HG03060 (cell line): ENCODE data around the gene SPTLC1.

Experiments
- ATAC-seq: cut with Tn5 transposase; IDR thresholded peaks from one replicate; pipeline ENCODE4 v1.9.1; 2021; ENCODE audit warnings: low read depth, moderate number of reproducible peaks; ENCODE audit not compliant: unreplicated experiment

The SPTLC1 gene

DNA sequence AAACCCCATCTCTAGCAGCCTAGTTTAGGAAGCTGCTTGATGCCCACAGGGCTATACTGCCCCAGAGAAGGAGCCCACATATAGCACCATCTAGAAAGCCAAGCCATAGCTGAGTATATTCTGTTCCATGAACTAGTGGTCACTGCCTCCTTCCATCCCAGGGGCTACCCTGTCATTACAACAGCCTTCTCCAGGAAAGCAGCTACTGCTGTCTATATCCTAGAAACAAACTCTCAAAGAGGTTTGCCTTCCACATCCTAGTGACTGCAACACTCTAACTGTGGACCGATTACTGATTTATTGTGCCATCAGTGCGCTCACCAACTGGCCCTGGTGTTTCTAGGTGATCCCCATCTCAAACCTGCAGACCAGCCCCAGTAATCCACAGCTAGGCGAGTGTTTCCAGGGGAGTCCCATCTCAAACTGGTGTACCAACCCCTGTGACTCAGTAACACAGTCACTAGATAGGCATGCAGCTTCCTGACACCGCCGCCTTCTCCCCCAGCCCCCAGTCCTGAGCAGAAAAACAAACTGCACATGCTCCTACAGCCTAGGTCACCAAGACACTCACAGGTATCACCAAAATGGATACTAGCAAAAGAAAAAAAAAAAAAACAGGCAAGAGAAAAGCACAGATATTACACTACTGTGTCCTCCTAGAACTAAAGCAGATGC, 14.8 kb downstream of the SPTLC1 start:
- no peak for ATAC-seq

DNA sequence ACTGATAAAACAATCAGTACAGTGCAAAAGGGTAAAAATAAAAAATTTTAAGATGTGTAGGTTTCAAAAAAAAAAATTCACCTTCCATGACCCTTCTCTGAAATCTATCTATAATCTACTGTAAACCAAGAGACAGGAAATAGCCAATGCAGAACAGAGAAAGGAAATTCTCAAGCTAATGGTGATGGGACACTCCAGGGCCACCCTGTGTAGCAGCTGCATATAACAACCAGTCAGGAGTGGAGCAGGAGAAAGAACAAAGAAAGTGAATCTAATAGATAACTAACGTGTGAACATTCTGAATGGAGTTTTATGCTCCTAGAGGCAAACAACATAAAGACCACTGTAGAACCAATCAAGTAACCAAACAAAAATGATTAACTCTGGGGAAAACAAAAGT, 16.6 kb downstream of the SPTLC1 start:
- no peak for ATAC-seq

DNA sequence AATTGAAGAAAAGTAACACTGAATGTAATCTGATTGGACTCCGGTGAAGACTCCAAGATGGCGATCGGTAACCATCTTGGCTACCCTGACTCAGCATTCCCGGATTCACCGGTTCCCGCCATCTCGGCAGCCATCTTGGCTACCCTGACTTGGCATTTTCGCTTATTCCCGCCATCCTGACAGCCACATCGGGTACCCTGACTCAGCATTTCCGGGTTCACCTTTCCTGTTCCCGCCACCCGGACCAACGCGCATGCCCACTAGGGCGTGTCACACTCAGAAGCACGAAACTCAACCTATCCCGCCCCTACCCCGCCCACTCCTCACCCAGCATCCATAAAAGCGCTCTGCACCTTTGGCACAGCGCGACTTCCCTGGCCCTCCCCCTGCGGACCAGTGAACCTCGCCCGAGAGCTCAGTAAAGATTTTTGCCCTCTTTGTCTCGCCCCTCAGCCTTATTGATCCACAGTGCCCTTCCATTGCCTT, 17.2 kb downstream of the SPTLC1 start:
- no peak for ATAC-seq

DNA sequence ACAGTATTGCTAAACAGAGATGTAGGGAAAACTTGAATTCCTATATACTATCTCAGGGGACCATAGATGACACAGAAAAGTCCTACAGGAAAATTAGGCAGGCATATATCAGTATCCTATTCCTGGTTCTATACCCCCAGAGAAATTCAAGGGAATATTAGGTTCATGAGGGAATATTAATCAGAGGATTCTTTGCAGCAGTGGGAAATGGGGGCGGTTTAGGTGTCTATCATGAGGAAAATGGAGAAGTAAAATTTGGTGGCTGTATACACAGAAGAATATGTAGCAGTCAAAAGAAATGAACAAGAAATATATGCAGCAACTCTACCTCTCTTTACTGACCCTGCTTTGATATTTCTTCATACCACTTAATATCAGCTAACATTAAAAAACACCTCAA, 20.0 kb downstream of the SPTLC1 start:
- ATAC-seq = no peak

DNA sequence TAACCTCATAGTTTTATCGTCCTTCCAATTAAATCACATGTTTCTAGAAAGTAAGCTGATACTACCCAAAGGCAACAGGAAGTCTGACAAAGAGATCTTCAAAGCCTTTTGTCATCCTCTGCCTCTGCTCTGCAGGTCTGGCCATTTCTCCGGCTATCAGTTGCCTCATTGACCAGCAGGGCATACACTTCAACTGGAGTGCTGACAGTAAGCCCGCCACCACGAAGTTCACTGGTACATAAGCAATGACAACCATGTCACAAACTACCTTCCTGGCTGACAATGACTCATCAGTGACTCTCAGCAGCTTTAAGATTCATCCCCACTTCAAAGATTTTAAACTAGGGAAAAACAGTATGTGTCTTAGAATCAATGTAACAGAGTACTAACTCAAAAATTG, 20.6 kb downstream of the SPTLC1 start:
- no peak for ATAC-seq

DNA sequence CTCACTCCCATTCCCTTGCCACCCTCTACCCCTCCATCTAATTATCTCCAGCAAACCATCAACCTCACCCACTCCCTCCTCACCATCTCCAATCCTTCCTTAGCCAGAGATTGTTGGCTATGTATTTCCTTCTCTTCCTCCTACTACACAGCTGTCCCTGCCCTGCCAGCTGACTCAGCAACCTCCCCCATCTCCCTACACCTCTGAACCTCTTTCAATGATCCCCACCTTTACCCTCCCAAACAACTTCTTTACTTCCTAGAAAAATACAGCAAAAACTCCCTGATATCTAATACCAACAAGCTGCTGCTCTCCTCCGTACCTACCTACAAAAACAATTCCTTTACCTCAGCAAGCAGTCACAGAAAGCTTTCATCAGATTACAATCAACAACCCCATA, 37.3 kb downstream of the SPTLC1 start:
- no peak for ATAC-seq

DNA sequence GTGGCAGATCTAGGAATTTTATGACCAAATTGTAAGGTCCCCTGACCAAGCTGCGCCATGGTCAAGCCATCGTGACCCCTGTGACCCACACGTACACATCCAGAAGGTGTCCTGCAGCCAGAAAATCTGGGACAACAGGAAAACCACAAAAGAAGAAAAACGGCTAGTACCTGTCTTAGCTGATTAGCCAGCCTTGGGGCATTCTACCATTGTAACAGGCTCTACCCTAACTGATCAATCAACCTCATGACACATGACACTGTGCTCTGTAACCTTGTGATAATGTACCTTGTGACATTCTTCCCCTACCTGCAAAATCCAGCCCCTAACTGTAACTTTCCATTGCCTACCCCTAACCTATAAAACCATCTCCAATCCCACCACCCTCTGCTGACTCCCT, 43.6 kb downstream of the SPTLC1 start:
- ATAC-seq = no peak

DNA sequence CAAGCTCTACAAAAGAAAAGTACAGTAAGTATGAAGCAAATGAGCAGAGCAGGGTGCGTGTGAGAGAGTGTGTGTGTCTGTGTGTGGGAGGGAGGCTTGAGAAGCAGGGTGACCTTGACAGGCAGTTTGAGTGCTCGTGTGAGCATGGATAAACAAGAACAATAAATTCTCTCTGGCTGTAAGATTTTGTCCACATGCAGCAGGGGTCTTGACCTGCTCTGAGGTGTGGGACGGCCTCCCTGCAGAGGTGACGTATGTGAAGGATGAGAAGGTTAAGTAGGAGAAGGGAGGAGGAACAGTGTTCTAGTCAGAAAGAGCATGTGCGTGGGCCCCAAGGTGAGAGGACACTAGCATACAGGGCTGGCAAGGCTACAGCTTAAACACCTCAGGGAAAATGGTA, 49.0 kb downstream of the SPTLC1 start:
- ATAC-seq = no peak

DNA sequence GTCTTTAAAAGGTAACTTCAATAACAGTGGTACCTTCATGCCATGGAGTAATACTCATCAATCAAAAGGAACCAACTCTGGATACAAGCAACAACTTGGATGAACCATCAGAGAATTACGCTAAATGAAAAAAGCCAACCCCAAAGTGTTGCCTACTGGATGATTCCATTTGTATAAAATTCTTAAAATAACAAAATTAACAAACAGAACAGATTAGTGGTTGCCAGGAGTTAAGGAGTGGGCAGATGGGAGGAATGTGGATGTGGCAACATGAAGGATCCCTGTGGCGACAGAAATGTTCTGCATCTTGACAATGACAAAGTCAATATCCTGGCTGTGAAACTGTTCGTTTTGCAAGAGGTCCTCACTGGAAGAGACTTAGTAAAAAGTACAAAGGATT, 50.5 kb downstream of the SPTLC1 start:
- ATAC-seq = no peak

DNA sequence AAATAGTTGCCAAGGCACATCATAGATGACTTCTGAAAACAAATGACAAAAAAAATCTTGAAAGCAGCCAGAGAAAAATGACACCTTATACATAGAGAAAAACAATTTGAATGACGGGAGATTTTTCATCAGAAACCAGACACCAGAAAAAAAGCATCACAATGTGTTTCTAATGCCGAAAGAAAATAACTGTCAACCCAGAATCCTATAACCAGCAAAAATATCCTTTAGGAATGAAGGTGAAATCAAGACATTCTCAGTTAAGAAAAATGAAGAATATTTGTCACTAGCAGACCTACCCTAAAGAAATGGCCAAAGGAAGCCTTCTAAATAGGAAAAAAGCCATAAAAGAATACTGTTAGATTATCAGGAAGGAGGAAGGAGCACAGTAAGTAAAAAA, 54.0 kb downstream of the SPTLC1 start:
- no peak for ATAC-seq

DNA sequence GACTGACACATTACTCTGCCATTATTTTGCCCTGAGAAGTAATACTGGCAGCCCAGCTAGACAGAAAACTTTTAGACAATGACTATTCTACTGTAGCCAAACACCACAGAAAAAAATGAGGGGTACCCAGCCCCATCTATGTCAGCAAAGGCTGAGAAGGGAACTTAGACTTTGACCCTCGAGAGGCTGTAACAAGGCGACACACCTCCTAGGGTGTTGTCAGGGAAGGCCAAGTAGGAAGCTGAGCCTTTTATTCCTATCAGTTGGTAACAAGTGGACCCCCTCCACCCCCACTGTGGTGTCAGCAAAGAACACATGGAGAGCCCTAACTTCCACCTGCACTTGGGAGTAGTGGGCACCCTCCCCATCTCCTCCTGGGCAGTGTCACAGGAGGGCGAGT, 55.6 kb downstream of the SPTLC1 start:
- ATAC-seq = no peak

DNA sequence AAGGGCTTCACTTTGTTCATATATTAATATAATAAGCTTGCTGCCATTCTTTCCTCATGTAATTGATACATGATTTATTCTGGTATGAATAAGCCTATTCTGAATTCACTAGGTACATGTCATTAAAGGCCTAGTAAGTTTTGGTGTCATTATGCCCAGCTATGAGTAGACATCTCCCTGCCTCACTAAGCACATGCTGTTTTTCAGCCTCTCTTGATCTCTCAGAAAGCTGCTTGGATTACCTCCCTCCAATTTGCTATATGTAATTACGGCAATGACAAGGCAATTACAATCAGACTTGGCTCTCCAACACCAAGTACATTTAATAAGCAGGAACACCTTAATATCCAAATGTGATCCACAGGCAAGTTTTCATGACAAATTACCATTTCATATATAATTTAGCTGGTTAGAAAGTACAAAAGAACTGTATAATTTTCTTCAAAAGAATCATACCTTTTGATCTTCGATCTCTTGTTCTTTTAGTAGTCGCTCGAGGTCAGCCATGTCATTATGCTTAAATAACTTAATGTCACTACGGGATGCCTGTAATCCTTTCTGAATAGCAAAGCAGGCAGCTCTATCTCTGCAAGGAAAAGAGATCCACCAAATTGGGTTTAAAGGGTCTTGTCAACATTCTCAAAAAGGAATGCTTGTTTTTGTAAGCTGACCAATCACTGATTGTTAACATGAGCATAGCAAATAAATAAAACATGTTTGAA, 56.3 kb downstream of the SPTLC1 start:
- ATAC-seq = no peak

DNA sequence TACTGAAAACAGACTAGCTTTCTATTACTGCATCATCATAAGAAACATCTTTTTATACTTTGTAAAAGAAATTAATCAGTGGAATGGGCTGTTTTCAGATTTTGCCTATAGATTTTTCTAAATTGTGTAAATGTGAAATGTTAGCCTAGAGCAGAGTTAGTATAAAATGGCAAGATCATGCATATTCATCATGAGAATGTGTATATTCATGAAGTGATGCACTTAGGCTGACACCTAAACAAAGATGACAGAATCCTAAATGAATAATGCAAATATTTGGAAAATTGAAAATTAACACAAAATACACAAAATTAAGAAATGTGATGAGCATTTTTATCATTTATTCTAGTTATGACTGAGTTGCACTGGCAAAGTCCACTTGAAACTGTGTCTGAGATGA, 57.2 kb downstream of the SPTLC1 start:
- ATAC-seq = no peak

DNA sequence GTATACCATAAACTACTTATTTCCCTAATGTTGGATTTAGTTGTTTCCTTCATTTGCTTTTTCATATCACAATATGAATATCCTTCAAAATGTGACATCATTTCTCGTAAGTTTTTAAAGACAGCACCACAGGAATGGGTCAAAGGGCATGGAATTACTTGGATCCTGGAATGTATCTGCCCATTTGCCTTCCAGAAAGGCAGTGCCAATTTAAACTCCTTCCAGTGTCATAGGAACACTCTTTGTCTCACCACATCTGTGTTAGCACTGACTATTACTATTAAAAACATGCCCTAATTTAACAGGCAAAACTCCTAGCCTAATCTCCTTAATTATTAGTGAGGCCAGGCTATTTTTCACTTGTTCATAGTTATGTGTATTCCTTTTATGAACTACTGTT, 58.0 kb downstream of the SPTLC1 start:
- ATAC-seq = no peak

DNA sequence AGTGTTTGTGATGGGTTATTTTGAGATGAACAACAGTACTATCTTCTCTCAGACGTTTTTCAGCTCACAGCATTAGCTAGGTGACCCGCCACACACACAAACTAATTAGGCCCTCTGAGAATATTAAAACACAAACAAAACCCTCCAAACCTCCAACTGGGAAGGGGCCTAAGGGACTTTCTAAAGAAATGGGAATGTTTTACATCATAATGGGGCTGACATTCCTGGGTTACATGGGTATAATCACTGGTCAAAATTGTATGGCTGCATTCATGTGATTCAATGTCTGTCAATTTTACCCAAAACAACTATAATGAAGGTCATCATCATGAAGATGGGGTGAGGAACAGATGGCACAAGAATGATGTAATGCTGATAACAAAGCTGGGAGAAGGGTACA, 59.6 kb downstream of the SPTLC1 start:
- no peak for ATAC-seq

DNA sequence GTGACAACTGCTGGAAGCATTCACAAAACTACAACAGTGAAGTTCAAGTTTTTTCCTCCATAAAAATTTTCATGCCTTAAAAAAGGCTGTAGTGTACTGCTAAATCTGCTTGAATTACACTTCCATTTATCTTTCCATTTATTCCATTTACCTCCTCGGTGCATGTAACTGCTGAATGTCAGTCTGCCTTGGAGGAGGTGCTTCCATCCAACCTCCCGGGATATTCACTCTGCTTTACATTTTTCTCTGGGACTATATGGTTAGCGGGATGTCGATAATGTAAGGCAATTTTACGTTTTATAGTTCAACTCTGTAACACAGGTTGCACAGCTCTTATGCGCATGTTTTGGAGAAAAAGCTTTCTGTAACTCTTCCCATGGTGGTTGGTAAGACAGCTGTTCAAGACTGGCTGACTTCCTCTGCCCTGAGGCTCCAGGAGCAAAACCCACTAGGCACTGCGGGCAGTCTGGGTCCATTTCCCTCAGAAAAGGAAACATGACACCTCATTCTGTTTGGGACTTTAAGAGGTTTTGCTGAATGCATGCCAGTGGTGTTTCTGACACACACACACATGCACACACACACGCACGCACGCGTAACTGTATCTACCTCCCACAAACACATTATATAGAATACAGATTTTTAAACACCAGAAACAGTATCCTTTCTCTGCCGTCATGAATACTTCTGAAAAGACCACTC, 66.1 kb downstream of the SPTLC1 start:
- ATAC-seq = no peak

DNA sequence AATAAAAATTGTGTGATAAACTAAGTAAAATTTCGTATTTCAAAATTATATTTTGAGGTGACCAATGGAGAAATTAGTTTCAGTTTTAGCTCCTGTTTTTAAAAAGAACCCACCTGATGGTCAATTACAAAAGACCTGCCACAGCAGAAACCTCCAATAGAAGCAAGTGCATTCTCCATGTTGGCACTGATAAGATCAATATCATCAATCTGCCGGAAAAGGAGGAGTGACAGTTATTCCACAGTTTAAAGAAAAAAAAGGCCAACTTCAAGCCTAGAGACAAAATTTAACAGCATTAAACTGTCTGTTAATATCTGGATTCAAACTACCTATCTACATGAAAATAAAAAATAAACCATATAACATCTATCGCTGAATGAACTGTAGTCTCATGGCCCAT, 67.7 kb downstream of the SPTLC1 start:
- ATAC-seq = no peak

DNA sequence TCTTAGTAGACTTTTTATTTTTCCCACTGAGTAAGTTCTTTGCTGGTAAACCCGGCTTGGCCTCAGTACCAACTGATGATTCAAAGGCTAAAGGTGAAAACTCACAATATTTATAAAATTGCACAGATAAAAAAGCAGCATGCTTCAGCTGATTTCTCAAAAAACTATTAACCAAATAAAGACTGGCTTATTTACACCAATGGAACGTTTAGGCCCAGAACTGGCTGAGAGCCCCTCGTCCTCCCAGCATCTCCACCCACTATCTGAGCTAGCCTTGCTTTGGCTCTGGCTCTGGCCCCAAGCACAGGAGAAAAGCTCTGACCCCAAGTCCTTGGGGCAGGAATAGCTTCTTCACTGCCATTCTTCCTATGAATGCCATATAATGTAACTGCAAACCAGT, 68.5 kb downstream of the SPTLC1 start:
- no peak for ATAC-seq

DNA sequence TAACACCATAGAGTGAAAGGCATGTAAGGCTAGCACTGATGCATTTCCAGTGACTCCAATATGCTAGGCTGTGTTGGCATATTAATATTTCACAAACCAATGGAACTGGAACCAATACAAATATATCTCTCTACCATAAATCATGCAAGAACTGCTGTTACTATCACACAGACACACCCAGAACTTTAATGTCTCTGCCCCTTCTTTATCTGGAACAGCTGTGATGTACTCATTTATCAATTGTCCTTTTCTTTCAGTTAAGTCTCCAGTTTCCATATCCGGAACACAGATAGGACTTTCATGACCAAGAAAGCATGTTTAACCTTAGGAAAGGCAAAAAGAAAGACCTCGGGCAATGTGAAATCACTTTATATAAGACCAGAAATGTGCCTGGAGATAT, 70.3 kb downstream of the SPTLC1 start:
- no peak for ATAC-seq

DNA sequence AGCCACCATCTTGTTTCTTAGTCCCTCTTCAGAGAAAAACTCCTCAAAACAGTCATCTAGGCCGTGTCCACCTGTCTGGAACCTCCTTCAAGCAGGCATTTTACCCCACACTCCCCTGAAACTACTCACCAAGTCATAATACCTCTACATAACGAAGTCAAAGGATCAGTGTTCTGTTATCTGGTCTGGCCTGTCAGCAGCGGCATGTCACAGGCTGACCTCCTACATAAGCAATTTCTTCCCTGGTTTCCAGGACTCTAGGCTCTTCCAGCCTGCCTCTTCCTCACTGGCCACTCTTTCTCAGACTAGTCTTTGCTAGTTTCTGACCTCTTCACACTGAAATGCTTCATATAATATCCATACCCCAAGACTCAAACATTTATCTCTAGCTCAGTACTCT, 72.2 kb downstream of the SPTLC1 start:
- no peak for ATAC-seq

DNA sequence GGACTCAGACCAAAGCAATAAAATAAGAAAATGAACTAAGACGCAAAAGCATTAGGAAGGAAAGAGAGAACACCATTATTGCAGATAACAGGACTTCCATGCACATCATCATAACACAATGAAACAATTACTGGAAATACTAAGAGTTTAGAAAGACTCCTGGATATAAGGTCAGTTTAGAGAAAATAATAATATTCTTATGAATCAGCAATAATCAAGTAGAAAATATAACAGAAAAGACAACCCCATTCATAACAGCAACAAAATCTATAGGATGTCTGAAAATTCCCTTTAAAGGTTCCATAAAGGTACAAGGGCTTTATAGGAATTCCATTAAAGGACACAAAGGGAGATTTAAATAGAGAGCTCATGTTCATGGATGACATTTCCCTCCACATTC, 73.0 kb downstream of the SPTLC1 start:
- ATAC-seq = no peak

DNA sequence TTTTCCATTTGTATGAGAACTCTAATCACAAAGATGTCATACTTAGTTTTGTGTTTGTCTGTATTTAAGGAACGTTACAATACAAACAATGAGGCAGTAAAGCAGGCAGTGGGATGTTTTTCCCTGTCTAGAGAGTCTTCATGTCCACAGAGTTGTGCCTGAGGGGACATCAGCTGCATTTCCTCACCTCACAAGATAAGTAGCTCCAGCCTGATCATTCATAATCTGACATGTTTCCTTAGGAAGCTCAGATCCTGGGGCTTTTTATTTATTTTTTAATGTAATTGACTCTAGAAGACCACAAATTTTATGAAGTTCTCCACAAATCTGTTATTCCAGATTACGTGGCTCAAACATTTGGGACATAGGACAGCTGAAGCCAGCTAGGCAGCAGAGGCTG, 78.5 kb downstream of the SPTLC1 start:
- ATAC-seq = no peak
